HTERT RPE-1 (cell line): ENCODE results near the gene OGFOD3.
"Not testable (repeated sequence)": the region's sequence is repeated elsewhere in the genome, so short reads cannot be mapped to it uniquely, and the experiment has no call there.

Experiments
- in situ Hi-C: fragments of 300-500 bp; cut with MboI; formaldehyde crosslinking; loops from 4 replicates; pipeline ENCODE4 v1.14.3; 2020; ENCODE audit warnings: low sequenced_read_pairs

Gene OGFOD3

GRCh38 chr17:82356845-82357355 is 61.5 kb downstream of the OGFOD3 start:
- in situ Hi-C loops = no loop called here

- in situ Hi-C loops = no loop called here
Observed at GRCh38 chr17:82355770-82356427, 62.5 kb downstream of the OGFOD3 start.

GRCh38 chr17:82354804-82355308 is 63.5 kb downstream of the OGFOD3 start:
- in situ Hi-C loops = no loop called here

GRCh38 chr17:82353484-82353883 is 64.9 kb downstream of the OGFOD3 start:
- in situ Hi-C loops = no loop called here

GRCh38 chr17:82351713-82352488 is 66.5 kb downstream of the OGFOD3 start:
- in situ Hi-C loops = no loop called here

- in situ Hi-C loops = no loop called here
Observed at GRCh38 chr17:82351254-82351712, 67.1 kb downstream of the OGFOD3 start.

DNA sequence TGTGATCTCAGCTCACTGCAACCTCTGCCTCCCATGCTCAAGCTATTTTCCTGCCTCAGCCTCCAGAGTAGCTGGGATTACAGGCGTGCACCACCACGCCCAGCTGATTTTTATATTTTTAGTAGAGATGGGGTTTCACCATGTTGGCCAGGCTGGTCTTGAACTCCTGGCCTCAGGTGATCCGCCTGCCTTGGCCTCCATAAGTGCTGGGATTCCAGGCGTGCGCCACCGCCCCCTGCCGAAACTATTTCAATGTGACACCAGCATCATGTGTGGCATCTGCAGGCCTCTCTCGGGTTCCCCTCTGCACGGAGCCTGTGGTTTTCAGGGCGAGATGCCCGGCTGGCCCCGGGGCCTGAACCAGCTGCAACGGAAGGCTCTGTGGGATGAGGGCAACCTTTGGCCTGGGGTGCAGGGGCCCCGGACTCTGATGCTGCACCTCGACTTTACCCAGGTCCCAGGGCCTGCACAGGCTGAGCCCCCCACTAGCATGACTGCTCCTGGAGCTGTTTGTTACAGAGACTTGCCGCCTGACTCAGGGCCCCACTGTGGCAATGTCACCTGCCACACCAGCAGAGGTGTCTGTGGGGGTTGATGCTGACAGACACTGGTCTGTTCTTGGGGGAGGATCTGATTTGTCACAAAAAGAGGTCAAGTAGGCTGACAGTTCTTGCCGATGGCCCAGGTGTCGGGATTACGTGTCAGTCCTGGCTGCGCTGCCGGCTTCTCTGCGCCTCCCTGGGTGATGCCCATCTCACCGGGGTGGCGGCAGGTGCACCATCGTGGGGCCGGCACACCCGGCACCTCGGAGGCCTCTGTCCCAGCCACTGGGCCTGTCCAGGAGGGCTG is 68.0 kb downstream of the OGFOD3 start:
- in situ Hi-C loops = no loop called here

DNA sequence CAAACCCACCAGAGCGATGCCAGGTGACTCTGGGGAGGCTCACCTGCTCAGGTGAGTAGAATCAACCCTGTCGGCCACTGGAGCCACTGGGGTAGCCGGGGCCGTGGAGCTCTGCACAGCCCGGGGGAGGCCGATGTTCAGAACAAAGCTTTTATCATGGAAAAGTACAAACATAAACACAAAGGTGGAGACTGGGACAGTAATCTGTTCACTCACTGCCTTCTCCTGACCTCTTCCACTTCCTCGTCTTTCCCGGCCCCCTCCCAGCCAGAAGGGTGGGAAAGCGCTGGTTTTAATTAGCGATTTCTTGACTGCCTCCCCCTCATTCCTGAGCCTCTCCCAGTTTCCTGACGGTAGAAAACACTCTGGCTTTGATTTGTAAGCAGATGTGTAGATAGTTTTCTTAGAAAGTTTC is 69.1 kb downstream of the OGFOD3 start:
- in situ Hi-C loops = no loop called here

DNA sequence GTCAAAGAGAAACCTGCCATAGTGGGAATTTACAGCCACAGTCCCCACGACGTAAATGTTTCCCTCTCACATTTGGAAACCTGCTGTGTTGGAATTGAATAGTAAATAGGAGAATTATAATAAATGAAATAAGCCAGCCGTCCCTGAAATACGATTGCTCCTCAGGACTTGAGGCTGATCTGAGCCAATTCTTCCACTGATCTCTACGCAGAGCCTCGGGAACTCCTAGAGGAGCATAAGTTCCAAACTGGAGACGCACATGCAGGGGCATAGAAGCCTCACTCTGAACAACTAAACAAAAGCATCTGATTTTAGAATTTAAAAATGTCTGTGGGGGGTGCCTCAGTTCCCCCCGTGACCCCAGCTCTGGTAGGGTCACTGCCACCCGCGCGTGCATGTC is 69.5 kb downstream of the OGFOD3 start:
- in situ Hi-C loops = no loop called here

GRCh38 chr17:82348434-82348833 is 70.0 kb downstream of the OGFOD3 start:
- in situ Hi-C loops = no loop called here

GRCh38 chr17:82347994-82348393 is 70.4 kb downstream of the OGFOD3 start:
- in situ Hi-C loops = not testable (repeated sequence)

GRCh38 chr17:82346342-82347300 is 71.8 kb downstream of the OGFOD3 start:
- in situ Hi-C loops = no loop called here

DNA sequence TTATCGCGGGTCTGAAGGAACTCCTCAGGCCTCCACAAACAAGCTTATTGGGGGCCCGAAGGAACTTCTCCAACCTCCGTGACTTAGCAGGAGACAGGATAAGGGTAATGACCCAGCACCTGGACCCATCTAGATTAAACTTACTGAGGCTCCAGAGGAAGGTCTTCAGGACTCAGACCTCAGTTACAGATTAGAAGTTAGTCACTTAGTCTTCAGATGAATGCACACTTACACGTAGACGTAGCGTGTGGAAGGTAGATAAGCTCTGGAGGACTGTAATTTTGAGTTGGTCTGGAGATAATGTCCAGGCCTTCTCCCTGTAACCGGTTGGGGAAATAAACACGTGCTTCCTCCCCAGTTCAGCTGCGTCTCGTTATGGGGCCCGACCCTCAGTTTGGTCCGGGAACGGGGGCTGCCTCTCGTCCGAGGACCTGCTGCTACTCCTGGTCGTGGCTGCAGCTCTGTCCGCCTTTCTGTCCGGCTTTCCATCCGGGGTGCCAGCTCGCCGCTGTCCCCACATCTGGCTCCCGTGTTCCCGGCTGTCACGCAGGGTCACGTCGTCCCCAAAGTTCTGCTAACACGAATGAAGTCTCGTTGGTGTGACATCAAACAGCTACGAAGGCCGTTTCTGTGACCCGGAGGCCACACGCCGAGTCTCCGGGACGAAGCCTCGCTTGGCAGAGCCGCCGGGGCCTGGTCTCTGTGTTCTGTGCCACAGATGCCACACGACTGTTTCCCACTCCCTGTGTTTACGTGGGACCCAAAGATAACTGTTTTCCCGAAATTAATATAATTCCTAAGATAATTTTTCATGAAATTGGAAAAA is 73.0 kb downstream of the OGFOD3 start:
- in situ Hi-C loops = no loop called here

DNA sequence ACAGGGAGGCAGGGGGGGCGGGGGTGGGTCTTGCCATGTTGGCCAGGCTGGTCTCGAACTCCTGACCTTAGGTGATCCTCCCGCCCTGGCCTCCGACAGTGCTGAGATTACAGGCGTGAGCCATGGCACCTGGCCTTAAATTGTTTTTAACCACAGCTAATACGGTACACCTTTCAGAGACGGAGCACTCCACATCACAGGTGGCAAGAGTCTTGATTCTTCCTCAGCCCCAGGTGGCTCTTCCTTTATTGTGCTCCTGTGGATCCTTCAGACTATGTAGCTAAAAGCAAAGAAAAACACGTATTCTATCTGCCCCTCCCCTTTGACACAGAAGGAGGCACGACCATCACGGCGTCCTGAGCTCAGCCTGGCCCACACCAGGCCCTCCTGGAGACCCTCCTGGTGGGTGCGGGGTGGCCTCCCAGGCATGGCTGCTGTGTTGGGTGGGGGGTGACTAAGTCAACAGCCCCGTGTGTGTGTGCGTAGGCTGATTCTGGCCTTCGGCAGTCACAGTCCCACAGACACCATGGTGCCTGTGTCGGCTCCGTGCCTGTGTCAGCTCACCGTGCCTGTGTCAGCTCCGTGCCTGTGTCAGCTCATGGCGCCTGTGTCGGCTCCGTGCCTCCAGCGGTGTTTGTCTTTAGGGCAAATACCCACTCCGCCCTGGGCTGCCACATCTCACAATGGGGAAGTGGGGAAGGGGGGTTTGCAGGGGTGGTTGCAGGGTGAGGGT is 74.0 kb downstream of the OGFOD3 start:
- in situ Hi-C loops = no loop called here

DNA sequence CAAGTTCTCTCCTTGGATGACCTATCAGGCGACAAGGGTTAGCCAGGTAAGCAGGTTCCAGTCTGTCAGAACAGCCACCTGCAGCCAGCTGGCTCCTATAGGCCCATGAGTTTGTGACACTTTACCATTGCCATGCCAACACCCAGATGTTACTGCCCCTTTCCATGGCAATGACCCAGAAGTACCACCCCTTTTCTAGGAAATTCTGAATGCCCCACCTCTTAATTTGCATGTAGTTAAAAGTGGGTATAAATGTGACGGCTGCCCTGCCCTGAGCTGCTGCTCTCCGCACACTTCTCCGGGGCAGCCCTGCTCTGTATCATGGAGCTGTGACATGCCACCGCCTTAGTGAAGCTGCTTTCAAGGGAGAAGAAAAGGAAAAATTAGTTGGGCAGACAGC is 74.8 kb downstream of the OGFOD3 start:
- in situ Hi-C loops = no loop called here

GRCh38 chr17:82342361-82343079 is 75.9 kb downstream of the OGFOD3 start:
- in situ Hi-C loops = no loop called here

DNA sequence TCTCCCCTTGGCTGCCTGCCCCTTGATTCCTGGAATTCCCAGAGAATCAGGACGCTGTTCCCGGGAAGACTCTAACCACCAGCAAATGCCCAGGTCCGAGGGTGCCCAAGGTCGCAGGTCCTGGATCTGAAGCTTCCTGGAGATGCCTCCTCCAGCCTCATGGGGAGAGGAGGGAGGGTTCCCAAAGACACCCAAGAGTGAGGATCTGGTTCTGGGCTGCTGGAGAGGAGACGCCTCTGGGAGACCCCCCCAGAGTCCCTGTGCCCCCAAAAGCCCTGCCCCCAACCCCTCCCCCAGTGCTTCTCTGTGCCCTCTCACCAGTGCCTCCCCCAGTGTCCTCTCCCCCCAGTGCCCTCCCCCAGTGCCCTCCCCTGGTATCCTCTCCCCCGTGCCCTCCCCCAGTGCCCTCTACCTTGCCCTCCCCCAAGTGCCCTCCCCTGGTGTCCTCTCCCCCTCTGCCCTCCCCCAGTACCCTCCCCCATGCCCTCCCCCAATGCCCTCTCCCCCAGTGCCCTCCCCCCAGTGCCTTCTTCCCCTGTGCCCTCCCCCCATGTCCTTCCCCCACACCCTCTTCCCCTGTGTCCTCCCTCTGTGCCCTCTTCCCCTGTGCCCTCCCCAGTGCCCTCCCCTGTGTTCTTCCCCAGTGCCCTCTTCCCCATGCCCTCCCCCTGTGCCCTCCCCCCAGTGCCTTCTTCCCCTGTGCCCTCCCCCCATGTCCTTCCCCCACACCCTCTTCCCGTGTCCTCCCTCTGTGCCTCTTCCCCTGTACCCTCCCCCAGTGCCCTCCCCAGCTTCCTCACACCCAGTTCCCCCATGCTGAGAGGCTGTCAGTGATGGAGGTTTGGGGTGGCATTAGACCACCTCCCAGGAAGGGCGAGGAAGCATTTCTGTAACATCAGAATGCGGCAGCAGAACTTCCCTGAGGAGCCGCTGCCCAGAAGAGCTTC is 78.5 kb downstream of the OGFOD3 start:
- in situ Hi-C loops = no loop called here
